Testis (tissue), 2 donors: ENCODE data around the gene ZP4.

Experiments used
- CTCF ChIP-seq, 3 experiments: fragments of 450-650 bp in 2 of 3; fragments of 200-600 bp in 1 of 3; sonication (generic) in 1 of 3; IDR thresholded peaks; one replicate each; pipeline ENCODE4 v1.5.1; 2016 to 2019; ENCODE audit warnings: antibody characterized with exemption in 3 of 3, mild to moderate bottlenecking in 2 of 3, moderate library complexity in 1 of 3
- POLR2A ChIP-seq: fragments of 450-650 bp; IDR thresholded peaks from one replicate; pipeline ENCODE4 v1.6.1; 2017; ENCODE audit warnings: antibody characterized with exemption, mild to moderate bottlenecking, moderate library complexity

- TF ChIP-seq CTCF (IDR thresholded peaks at IDR 0.05) (no peak), POLR2A (no peak)
These were observed at the start of gene ZP4 for GRCh38 chr1:237890822-237891221.
